Measurements from ENCODE around the gene CHD2.
"Not testable (repeated sequence)": the region's sequence is repeated elsewhere in the genome, so short reads cannot be mapped to it uniquely, and the experiment has no call there.

The CHD2 gene

DNA sequence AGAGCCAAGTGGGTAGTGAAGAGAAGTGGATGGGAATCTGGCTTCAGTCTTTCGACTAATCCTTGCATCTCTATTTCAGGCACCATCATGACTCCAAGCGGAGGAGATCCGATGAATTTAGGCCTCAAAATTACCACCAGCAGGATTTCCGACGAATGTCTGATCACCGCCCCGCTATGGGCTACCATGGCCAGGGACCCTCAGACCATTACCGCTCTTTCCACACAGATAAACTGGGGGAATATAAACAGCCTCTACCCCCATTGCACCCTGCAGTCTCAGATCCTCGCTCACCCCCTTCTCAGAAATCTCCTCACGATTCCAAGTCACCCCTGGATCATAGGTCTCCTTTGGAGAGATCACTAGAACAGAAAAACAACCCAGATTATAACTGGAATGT lies 124.2 kb downstream of the CHD2 start:
- no peak for DNase-seq

DNA sequence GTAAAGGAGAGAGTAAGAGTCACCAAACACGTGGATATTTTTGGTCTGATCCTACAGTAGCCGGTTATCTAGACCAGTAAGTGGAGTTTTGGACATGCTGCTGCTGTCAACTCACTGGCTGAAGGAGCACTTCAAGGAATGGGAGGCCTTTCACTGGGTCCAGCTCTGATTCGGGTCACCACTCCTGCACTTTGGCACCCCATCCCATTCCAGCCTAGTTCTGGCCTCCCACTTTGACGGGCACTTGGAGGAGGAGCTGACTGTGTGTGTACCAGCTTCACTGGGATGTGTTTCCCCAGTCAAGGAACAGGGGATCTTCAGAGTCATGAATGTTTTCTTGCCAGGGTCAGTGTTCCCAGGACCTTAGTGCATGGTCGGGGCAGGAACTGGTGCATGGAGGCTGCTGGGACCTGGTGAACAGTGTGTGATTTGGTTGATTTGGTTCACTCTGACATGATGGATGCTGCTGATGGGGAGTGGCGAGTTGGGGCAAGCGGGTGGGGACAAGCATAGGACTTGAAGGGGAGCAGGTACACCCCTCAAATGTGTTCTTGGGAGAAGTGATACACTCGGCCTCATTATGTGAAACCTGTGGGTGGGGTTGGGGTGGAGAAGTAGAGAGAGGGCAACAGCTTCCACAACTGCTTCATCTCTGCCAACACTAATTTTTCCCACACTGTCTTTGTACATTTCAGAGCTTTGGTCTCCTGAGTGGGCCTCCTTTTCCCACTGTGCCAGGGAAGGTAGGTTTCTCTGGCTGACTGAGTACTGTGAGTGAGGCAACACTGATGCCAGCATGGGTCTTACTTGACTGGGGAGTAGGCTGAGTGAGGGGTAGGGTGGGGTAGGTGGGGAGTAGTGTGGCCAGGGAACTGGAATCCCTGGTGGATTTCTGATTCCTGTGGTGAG lies 124.8 kb downstream of the CHD2 start:
- no peak for DNase-seq

DNA sequence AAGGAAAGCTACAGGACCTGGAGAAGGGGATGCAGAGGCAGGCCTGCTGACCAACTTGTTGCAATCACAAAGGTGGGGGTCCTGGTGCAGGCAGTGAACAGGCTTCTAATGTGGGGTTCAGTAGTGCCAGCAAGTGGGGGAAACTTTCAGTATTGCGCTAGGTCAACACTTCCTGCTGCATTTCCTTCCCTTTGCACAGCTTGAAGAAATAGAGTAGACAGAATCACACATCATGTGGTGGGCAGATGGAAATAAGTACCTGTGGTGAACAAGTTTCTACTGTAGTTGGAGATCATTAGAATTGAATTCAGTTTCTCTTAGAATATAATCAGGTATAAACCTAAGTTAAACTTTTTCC lies 125.5 kb downstream of the CHD2 start:
- no peak for DNase-seq

DNA sequence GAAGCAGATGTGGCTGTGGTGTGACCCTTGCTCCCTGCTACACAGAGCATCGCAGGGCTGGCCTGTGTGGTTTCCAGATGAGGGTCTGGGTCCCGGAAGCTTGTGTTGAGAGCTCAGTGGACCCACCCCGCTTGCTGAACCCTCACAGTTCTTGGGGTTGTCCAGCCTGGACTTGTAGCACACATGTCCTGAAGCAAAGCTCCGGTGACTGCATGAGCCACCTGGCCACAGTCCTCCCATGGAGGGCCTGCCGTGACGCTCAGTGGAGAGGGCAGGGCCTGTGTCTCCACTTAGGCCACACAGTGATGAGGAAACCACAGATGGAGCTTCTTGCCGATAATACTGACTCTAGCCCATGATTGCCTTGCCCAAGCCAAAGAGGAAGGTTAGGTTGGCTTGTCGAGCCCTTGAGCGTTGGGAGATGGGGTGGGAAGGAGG lies 126.3 kb downstream of the CHD2 start:
- DNase-seq: no peak

DNA sequence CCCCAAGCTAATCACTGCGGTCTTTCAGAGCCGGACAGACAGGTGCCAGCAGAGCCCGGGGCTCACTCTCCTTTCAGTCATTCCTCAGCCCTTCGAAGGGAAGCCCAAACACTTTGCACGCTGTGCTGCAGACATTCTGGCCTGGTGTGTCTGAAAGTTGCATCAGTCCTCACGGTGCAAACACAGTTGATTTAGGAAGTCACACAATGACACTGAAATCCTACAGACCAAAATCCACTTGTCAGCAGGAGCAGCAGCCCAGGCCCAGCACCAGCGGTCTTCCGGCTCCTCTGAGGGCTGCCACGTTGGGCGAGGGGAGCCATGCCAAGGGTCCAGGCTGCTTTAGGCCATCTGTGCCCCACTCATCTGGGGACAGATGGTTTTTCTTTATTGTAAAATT lies 127.3 kb downstream of the CHD2 start:
- no peak for DNase-seq

DNA sequence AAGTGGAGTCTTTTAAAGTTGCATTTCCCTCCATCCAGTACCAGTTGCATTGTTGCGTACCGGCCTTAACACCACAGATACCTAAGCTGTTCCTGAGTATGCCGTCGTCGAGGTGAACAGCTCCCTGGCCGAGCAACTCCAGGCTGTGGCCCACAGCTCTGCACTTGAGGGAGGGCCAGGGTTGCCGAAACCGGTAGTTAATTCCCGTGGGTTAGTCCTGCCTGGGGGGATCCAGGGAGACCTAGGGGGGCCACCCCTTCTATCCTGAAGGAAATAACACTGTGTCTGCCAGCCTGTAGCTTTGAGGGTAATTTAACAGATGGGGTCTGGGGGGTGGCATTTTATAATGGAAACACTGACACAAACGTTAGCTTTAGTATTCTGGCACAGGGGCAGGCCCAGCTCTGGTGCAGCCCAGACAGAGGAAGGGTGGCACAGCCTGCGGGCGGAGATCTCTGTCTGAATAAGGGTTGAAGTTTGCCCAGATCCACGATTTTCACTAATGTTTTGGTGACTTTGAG lies 128.0 kb downstream of the CHD2 start:
- DNase-seq: no peak

DNA sequence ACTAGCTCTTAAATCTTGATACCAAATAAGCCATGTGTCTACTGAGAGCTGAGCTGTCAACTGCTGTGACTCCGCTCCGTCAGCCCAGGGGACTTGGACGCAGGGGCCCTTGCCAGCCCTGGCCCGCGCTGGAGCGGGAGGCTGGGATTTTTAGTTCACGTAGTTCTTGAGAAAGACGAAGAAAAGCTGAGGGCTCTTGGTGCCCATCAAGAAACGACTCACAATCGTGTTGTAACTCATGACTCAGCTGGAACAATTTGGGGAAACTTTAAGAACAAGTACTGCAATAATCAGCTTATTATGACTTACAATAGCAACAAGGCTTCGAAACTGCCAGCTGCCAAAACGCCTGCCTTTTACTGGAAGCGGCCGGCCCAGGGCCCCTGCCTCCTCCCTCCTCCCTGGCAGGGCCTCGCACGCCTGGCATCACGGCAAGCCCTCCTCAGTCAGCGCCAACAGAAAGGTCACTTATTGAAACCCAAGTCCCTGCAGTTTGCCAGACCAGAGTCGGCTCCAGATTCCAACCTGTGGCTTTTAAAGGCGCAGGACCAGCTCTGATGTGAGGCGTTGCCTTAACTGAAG lies 128.6 kb downstream of the CHD2 start:
- DNase-seq: peak; percentile 35

DNA sequence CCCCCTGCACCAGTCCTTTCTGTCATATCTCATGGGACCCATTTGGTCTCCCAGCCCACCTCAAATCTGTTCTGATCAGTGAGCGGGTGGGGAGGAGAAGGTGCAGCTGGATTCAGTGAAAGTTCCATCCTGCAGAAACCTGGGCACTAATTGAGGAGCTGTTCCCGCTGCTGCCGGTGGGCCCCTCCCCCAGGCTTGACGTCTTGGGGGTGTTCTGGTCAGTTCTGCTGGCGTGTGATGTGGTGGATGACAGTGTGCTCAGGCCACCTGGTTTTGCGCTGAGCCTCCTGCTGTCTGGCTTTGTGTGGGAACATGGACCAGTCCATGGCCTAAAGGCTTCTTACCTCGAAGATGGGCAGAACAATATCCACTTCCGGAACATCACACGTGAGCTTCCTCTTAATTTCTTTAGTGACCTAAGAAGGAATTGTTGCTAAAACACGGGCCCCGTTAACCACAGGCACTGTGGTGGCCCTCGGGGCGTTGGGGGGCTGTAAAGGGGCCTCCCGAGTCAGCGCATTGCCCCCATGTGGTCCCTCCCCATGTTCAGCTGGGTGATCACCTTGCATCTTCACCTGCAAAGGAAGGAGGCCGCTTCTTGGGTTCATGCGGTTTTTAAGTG lies 129.2 kb downstream of the CHD2 start:
- no peak for DNase-seq

DNA sequence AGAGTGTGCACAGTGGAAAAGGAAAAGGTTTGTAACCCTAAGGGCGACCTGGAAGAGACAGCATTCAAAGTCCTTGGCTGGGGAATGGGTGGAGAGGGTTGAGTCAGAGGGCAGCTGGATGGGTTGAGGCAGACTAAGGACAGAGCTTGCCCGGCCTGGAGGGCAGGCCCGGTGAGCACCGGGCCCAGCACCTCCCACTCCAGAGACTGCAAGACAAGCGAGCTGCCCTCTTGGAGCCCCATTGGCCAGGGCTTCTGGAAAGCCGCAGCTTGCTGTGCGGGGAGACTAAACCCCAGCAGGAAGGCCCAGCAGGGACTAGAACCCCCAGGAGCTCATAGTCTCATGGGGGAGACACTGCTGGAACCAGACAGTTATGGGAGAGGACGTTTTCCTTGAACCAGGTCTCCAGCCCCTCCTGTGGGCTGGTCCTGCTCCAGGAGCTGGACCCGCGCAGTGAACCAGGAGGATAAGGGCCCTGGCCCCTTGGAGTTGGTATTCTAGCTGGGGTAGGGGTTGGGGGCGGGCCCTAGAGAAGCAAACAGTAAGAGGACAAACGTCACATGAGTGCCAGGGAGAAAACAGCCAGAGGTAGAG lies 129.8 kb downstream of the CHD2 start:
- no peak for DNase-seq

DNA sequence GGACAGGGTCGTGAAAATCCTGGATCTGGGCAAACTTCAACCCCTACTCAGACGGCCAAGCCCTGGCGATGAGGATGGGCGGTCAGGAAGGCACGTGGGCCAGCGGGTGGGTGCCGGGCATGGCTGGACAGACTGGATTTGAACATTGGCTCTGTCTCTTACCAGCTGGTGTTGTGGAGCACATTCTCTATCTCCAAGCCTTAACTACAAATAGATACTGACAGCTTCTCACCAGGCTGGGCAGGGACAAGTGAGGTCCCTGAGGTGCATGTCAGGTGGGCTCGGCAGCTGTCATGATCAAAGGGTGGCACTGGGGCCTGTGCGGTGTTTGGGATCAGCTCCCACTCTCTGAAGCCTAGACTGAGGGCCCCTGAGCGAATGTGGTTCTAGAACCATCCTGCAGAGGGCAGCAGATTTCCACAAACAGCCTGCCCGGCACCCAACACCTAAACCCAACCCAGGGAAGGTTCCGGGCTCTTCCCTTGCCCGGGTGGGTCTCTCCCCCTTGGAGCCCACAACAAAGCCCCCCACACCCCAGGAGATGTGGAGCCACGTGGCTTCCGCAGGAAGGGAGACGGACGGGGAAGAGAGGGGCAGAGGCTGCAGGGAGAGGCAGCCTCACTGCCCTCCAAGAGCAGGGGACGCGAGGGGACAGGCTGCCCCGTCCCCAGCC lies 130.4 kb downstream of the CHD2 start:
- DNase-seq: peak; percentile 74

DNA sequence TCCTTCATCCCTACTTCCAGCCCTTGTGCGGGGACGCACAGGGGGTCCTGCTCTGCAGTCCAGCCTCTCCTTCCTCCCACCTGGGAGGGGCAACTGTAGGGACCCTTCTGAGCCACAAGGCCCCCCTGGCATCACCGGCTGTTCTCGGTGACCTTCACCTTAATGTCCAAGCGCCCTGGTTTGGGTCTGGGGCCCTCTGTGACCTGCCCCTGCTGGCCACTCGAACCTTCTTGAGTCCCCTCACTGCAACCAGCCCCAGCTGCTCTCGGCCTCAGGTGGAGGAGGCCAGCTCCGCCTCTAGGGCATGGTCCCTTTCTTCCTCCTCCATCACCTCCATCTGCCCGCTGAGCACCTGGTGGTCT lies 131.0 kb downstream of the CHD2 start:
- DNase-seq: no peak

DNA sequence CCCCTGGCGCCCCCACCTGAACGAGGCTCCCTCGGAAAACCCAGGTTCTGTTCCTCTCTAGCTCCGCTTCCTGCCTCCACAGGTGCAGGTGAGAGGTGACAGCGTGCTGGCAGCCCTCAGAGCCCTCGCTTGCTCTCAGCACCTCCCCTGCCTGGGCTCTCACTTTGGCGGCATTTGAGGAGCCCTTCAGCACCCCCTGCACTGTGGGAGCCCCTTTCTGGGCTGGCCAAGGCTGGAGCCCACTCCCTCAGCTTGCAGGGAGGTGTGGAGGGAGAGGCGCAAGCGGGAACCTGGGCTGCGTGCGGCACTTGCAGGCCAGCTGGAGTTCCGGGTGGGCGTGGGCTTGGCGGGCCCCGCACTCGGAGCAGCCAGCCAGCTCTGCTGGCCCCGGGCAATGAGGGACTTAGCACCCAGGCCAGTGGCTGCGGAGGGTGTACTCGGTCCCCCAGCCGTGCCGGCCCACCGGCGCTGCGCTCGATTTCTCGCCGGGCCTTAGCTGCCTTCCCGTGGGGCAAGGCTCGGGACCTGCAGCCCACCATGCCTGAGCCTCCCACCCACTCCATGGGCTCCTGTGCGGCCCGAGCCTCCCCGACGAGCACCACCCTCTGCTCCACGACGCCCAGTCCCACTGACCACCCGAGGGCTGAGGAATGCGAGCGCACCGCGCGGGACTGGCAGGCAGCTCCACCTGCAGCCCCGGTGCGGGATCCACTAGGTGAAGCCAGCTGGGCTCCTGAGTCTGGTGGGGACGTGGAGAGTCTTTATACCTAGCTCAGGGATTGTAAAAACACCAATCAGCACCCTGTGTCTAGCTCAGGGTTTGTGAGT lies 131.6 kb downstream of the CHD2 start:
- not testable (repeated sequence) for DNase-seq

DNA sequence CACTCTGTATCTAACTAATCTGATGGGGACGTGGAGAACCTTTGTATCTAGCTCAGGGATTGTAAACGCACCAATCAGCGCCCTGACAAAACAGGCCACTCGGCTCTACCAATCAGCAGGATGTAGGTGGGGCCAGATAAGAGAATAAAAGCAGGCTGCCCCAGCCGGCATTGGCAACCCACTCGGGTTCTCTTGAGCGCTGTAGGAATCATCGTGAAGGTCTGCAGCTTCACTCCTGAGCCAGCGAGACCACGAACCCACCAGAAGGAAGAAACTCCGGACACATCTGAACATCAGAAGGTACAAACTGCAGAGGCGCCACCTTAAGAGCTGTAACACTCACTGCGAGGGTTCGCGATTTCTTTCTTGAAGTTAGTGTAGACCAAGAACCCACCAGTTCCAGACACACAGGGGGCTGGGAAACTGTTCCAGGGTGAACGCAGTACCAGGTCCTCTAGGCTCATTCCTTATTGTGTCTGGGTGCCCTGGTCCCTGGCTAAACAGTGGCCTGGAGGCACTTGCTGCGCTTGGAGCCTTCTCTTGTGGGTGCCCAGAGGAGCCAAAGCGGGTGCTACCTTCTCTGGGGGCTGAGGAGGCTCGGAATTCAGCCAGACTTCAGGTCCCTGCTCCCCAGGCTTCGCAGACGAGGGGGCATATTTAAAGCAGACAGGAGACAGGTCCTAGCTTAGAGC lies 132.5 kb downstream of the CHD2 start:
- not testable (repeated sequence) for DNase-seq

DNA sequence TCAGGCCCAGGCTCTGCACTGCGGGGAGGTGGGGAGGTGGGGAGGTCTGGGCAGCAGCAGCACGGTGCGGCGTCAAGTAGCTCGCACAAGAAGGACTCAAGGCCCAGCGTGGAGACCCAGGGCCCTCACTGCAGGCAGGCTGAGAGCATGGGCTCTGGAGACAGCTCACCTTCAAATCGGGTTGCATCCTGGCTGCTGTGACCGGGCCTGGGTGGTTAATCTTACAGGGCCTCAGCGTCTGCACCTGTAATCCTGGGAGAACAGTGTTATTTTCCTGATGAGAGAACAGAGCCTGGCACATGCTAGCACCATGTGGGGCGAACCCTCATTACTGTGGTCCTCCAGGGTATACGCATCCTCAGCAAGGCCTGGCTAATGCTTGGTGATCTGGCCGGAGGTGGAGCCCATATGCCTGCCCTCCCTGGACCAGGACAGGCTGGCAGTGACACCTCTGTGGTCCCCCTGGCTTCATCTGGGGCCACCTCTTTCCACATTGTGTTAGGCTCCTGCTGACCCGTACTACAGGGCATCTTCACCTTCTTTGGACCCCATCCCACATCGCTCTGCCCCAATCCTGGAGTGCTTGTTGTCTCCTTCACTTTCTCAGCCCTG lies 133.4 kb downstream of the CHD2 start:
- DNase-seq: no peak

DNA sequence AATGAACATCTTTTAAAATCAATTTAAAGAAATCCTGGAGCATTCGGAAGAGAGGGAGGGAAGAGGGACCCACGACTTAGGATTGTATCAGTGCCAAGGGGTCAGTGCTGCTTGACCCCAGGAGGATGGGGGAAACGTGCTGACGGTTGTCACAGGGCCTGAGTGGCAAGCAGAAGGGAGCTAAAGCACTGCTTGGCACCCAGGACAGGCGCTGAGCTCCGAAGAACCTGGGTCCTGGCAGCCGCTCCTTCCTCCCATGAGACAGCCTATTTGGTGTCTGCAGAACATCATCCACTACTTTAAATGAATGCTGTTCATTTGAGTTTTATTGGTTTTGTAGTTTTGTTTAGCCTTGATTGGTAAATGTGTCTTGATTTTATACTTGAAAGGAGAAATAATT lies 134.4 kb downstream of the CHD2 start:
- DNase-seq: no peak

DNA sequence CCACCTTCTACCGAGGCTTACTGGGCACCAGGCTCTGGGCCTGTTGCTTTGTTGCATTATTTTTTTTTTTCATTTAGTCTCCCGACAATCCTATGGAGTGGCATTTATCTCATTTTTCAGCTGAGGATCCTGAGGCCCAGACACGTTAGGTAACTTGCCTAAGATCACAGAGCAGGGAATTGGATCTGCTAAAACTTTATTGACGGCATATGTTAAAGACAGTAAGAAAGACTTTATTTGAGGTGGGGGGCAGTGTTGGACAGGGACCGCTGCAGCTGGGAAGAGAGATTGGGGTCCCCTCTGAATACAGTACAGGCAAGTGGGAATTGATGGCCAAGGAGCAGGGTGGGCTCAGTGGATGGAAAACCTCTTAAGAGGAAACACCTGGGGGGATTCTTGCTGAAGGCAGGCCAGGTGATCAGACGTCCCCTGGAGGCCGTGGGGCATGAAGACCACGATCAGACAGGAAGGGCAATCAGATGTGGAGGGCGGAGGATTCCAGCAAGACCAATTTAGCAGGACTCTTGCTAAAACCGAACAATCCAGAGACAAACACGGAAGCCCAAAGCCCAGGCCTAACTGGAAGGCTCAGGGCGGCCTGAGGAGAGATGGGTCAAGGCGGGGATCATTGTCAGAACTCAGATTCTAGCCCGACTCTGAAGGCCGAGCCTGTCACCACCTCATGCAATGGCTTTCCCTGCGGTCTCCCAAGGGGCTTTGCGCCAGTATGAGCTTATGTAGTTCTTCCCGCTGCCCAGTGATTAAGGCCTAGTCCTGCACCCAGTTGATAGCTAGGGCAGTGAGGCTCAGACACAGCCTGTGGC lies 135.2 kb downstream of the CHD2 start:
- no peak for DNase-seq

DNA sequence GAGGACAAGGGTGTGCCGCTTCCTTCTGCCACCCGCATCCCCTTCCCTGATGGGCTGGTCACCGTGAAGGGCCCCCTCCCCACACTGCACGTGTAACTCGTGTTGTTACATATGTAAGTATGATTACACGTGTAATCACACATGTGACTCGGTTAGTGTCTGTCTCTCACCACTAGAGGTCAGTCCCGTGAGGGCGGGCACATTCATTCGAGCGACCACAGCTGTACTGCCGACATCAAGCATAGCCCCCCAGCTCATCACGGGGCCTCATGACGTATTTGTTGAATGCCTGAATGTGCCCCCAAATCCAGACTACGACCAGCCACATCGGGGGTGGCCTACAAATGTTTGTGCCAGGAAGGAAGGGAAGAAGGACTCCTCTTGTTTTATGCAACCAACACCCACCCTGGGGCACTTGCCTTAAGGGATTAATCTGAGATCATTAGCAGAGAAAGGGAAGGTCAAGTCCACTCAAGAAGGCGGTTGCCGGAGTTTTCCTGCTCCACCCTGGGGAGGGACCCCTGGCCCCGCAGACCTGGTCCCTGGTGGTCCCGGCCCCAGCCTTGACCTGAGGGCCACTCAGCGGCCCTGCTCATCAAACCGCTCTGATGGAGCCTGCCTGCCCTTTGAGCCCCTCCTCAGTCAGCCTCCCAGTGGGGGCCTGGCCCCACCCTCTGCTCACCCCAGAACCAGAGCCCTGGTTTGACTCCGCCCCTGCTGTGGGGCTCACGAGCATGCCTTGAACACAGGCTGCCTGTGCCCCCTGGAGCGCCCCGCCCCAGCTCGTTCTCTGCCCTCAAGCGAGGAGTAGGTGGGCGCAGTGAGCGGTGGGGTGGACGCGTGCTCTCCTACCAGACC lies 136.1 kb downstream of the CHD2 start:
- peak; percentile 63 for DNase-seq

DNA sequence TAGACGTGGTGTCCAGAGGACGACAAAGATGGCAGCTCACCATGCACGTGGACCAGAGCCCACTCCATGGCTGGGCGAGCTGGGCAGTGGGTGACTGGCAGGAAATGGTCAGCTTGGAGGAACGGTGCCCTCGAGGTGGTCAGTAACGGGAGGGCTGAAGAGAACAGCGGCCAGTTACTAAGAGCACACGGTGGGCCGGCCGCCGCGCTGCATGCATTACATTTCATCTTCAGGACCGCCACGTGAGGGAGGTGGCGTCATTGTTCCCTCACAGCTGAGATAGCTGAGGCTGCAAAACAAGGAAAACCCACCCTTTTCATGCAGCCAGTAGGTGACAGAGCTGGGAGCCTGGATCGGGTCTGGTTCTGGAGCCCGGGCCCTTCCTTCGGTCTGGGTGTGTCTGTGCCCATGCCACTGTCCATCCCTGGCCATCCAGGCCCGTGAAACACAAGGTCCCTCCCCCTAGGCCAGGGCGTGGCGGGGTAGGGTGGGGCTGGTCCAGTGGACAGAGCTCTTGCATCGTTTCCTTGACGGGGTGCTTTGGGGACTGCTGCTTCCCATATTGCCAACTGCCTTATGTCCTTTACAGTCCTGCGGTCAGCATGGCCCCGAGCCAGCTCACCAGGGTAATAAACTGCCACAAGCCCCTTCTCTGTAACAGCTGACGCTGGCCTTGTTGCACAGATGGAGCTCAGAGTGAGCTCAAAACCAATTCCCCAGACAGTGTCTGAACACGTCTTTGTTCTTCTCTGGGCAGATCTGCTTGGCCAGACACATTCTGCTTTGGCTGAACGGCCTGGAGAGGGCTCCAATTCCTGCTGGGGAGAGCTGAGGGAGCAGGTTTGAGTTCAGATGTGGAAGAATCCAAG lies 137.1 kb downstream of the CHD2 start:
- DNase-seq: no peak

Measured in stimulated activated CD4-positive, alpha-beta T cell treated with anti-CD3 and anti-CD28 coated beads, Interleukin-15, amount 100 ng/mL, for 24 hours (primary cell).